Mucosa of descending colon (tissue), 3 donors: ENCODE data around the gene FGF18. TPM values are rescaled to one million over a fixed set of nuclear protein-coding genes. Genes with fewer than 3 reads are reported as not detected.

Source experiments
- ATAC-seq: fragments of 200-7000 bp; cut with Tn5 transposase; one replicate; pipeline ENCODE4 v1.9.1; 2020; ENCODE audit warnings: mild to moderate bottlenecking, moderate library complexity
- DNase-seq, 3 donors: peaks; one replicate each; pipeline ENCODE4 v3.0.0-alpha.2; 2020
- H3K36me3 ChIP-seq: fragments of 200-600 bp; one replicate; pipeline ENCODE4 v1.8.0; 2021; ENCODE audit warnings: low read depth, mild to moderate bottlenecking
- H3K4me1 ChIP-seq: fragments of 200-600 bp; one replicate; pipeline ENCODE4 v1.8.0; 2021; ENCODE audit warnings: low read depth, mild to moderate bottlenecking
- H3K4me3 ChIP-seq: fragments of 200-600 bp; one replicate; pipeline ENCODE4 v1.8.0; 2021; ENCODE audit warnings: mild to moderate bottlenecking
- H3K9me3 ChIP-seq: fragments of 200-600 bp; one replicate; pipeline ENCODE4 v1.8.0; 2021; ENCODE audit warnings: mild to moderate bottlenecking
- CTCF ChIP-seq: fragments of 200-600 bp; IDR thresholded peaks from one replicate; pipeline ENCODE4 v1.8.0; 2022; ENCODE audit warnings: antibody characterized with exemption, mild to moderate bottlenecking
- intact Hi-C, 2 donors: fragments of 100-400 bp; cut with DNase I in 1 of 2; cut with micrococcal nuclease in 1 of 2; formaldehyde crosslinking; loops; one replicate each; pipeline versions ENCODE4 v1.11.0 to v1.11.1; 2022; cut with DNase I, micrococcal nuclease
- total RNA-seq, 3 donors: library from RNA; stranded (reverse); fragmentation: NEBNext Ultra II Directional in 2 of 3; extraction: Animal tissue kit (Norgen Biotek cat#: 25700) in 2 of 3; gene quantifications; one replicate each; pipeline versions ENCODE4 v1.2.1 to v1.2.4, GENCODE V29; 2021 to 2023
- donor health status: DM: no; HTN: no; CAD: no; lungs with moderate emphysema.
- donor health status: DM: no; HTN: no; CAD: no.
- donor health status: DM: no; HTN: yes; CAD: no.

The FGF18 gene
- total RNA-seq, 3 donors from 2014 or later, result 0.16 to 0.63 TPM; not detected in 1

- no peak for DNase-seq
- no peak for ATAC-seq
- H3K4me3 ChIP-seq, result no peak overlapping the region
- intact Hi-C loops, result no loop called here
- TF ChIP-seq CTCF, result no peak
- no peaks in the 10 kb centered on the region for H3K9me3 ChIP-seq
- no peaks in the 10 kb centered on the region for H3K36me3 ChIP-seq
- no peaks in the 10 kb centered on the region for H3K4me1 ChIP-seq
Measured at GRCh38 chr5:171445644-171446516, 26.4 kb downstream of the FGF18 start.

- Histone ChIP-seq H3K4me3 (no peak overlapping the region), H3K9me3 (no peaks in the 10 kb centered on the region), H3K4me1 (no peaks in the 10 kb centered on the region), H3K36me3 (no peaks in the 10 kb centered on the region)
- ATAC-seq, result no peak
- TF ChIP-seq CTCF, result no peak
- DNase-seq, result no peak
- intact Hi-C loops, result no loop called here
Measured at GRCh38 chr5:171447226-171447625, 27.8 kb downstream of the FGF18 start.

- no peaks in the 10 kb centered on the region for H3K36me3 ChIP-seq
- H3K9me3 ChIP-seq, result no peaks in the 10 kb centered on the region
- no peaks in the 10 kb centered on the region for H3K4me1 ChIP-seq
- TF ChIP-seq CTCF, result no peak
- ATAC-seq (no peak), DNase-seq (no peak)
- intact Hi-C loops, result no loop called here
- no peak overlapping the region for H3K4me3 ChIP-seq
Measured at GRCh38 chr5:171449426-171449825, 30.0 kb downstream of the FGF18 start.

GRCh38 chr5:171450423-171451331, 31.2 kb downstream of the FGF18 start:
- Histone ChIP-seq H3K36me3 (no peaks in the 10 kb centered on the region), H3K4me3 (no peak overlapping the region), H3K9me3 (no peaks in the 10 kb centered on the region), H3K4me1 (no peaks in the 10 kb centered on the region)
- intact Hi-C loops, result no loop called here
- no peak for TF ChIP-seq CTCF
- DNase-seq (peak; percentile 25 to 63 (median 35)), ATAC-seq (peak; percentile 65)

GRCh38 chr5:171451421-171451820, 32.0 kb downstream of the FGF18 start:
- H3K36me3 ChIP-seq, result no peaks in the 10 kb centered on the region
- no peak for ATAC-seq
- no peak for TF ChIP-seq CTCF

More at GRCh38 chr5:171451421-171451820, 32.0 kb downstream of the FGF18 start:
- no peak for DNase-seq
- H3K4me3 ChIP-seq, result no peak overlapping the region
- no peaks in the 10 kb centered on the region for H3K9me3 ChIP-seq
- no peaks in the 10 kb centered on the region for H3K4me1 ChIP-seq
- intact Hi-C loops, result no loop called here
